HG03108 (cell line): ENCODE data around the gene APC.
A peak's percentile ranks its signal among the peaks of the same experiment; 100 is the strongest.
"Not testable (repeated sequence)": the region's sequence is repeated elsewhere in the genome, so short reads cannot be mapped to it uniquely, and the experiment has no call there.

Source experiments
- ATAC-seq: cut with Tn5 transposase; IDR thresholded peaks from one replicate; pipeline ENCODE4 v1.9.1; 2021; ENCODE audit warnings: moderate library complexity; ENCODE audit not compliant: unreplicated experiment

The APC gene

GRCh38 chr5:112848116-112848811 lies 110.6 kb downstream of the APC start:
- ATAC-seq = peak; percentile 93

GRCh38 chr5:112849912-112850311 lies 112.2 kb downstream of the APC start:
- no peak for ATAC-seq

- ATAC-seq = no peak
These were observed 117.0 kb downstream of the APC start for GRCh38 chr5:112854651-112855050.

GRCh38 chr5:112857866-112858265 lies 120.2 kb downstream of the APC start:
- no peak for ATAC-seq

GRCh38 chr5:112860571-112860928 lies 122.9 kb downstream of the APC start:
- ATAC-seq = not testable (repeated sequence)

GRCh38 chr5:112860929-112861637 lies 123.4 kb downstream of the APC start, which contains the start of gene SRP19:
TSS of gene SRP19 (plus strand) at chr5:112861287. CDS start at chr5:112861377, 90 bp downstream.
- ATAC-seq = peak; percentile 99

GRCh38 chr5:112861638-112861985 lies 123.9 kb downstream of the APC start:
- no peak for ATAC-seq

- no peak for ATAC-seq
These were observed 124.4 kb downstream of the APC start for GRCh38 chr5:112862085-112862484.

- no peak for ATAC-seq
These were observed 125.9 kb downstream of the APC start for GRCh38 chr5:112863549-112863948.

GRCh38 chr5:112865128-112865527 lies 127.4 kb downstream of the APC start:
- ATAC-seq = no peak

- no peak for ATAC-seq
These were observed 129.1 kb downstream of the APC start for GRCh38 chr5:112866739-112867138.

- ATAC-seq = no peak
These were observed 129.7 kb downstream of the APC start for GRCh38 chr5:112867411-112867810.

GRCh38 chr5:112869948-112870347 lies 132.3 kb downstream of the APC start:
- ATAC-seq = peak; percentile 67

GRCh38 chr5:112870966-112871365 lies 133.3 kb downstream of the APC start:
- no peak for ATAC-seq

GRCh38 chr5:112876362-112876761 lies 138.7 kb downstream of the APC start:
- ATAC-seq = no peak

GRCh38 chr5:112878101-112878500 lies 140.4 kb downstream of the APC start:
- ATAC-seq = no peak

GRCh38 chr5:112878760-112879159 lies 141.1 kb downstream of the APC start:
- peak; percentile 64 for ATAC-seq

GRCh38 chr5:112880219-112880964 lies 142.7 kb downstream of the APC start:
- no peak for ATAC-seq

GRCh38 chr5:112883192-112883591 lies 145.5 kb downstream of the APC start:
- no peak for ATAC-seq

- ATAC-seq = no peak
These were observed 147.3 kb downstream of the APC start for GRCh38 chr5:112885001-112885400.

GRCh38 chr5:112886975-112887374 lies 149.3 kb downstream of the APC start:
- ATAC-seq = no peak

GRCh38 chr5:112892066-112892465 lies 154.4 kb downstream of the APC start:
- not testable (repeated sequence) for ATAC-seq
